MM.1S (cell line): ENCODE data around the gene HNRNPH1.

ENCODE experiments used
- DNase-seq: peaks from one replicate; pipeline ENCODE4 v3.0.0-alpha.2; 2015
- H2AFZ ChIP-seq: fragments of 300-600 bp; sonication (generic); 2 replicates; pipeline ENCODE4 v1.6.0; 2016; ENCODE audit warnings: antibody characterized with exemption, low read length
- H3F3A ChIP-seq: fragments of 300-600 bp; sonication (generic); 2 replicates; pipeline ENCODE4 v1.6.1; 2016; ENCODE audit warnings: mild to moderate bottlenecking, antibody characterized with exemption, low read length, moderate library complexity, mixed read lengths; ENCODE audit not compliant: insufficient read depth
- H3K27ac ChIP-seq: fragments of 300-600 bp; sonication (generic); 2 replicates; pipeline ENCODE4 v1.5.1; 2016; ENCODE audit warnings: mild to moderate bottlenecking, low read length
- H3K27me3 ChIP-seq: fragments of 300-600 bp; sonication (generic); replicated peaks from 2 replicates; pipeline ENCODE4 v1.6.0; 2016; ENCODE audit warnings: low read length; ENCODE audit not compliant: insufficient read depth
- H3K36me3 ChIP-seq: fragments of 300-600 bp; sonication (generic); replicated peaks from 2 replicates; pipeline ENCODE4 v1.6.1; 2016; ENCODE audit warnings: mild to moderate bottlenecking, low read length, mixed read lengths; ENCODE audit not compliant: insufficient read depth
- H3K4me1 ChIP-seq: fragments of 300-600 bp; sonication (generic); 2 replicates; pipeline ENCODE4 v1.6.1; 2016; ENCODE audit warnings: low read length, mixed read lengths
- H3K4me2 ChIP-seq: fragments of 300-600 bp; sonication (generic); 2 replicates; pipeline ENCODE4 v1.6.0; 2016; ENCODE audit warnings: low read depth, low read length
- H3K4me3 ChIP-seq: fragments of 300-600 bp; sonication (generic); 2 replicates; pipeline ENCODE4 v1.5.1; 2016; ENCODE audit warnings: low read length, mixed read lengths
- H3K79me2 ChIP-seq: fragments of 300-600 bp; sonication (generic); 2 replicates; pipeline ENCODE4 v1.6.1; 2016; ENCODE audit warnings: mixed run types, low read length, mixed read lengths
- H3K9ac ChIP-seq: fragments of 300-600 bp; sonication (generic); 2 replicates; pipeline ENCODE4 v1.6.1; 2016; ENCODE audit warnings: low read length, mixed read lengths
- H3K9me2 ChIP-seq: fragments of 300-600 bp; sonication (generic); replicated peaks from 2 replicates; pipeline ENCODE4 v1.6.1; 2016; ENCODE audit warnings: mild to moderate bottlenecking, low read length, mixed read lengths; ENCODE audit not compliant: insufficient read depth
- H3K9me3 ChIP-seq: fragments of 300-600 bp; sonication (generic); replicated peaks from 2 replicates; pipeline ENCODE4 v1.6.1; 2016; ENCODE audit warnings: mild to moderate bottlenecking, low read length, mixed read lengths; ENCODE audit not compliant: insufficient read depth
- H4K20me1 ChIP-seq: fragments of 300-600 bp; sonication (generic); 2 replicates; pipeline ENCODE4 v1.6.1; 2016; ENCODE audit warnings: mild to moderate bottlenecking, low read length, moderate library complexity, mixed read lengths; ENCODE audit not compliant: insufficient read depth
- EZH2 ChIP-seq: fragments of 300-600 bp; sonication (generic); optimal IDR thresholded peaks from 2 replicates; pipeline ENCODE3; 2017; ENCODE audit warnings: low read depth, mild to moderate bottlenecking, antibody characterized with exemption, low read length, mixed read lengths
- EZH2phosphoT487 ChIP-seq: fragments of 300-600 bp; sonication (generic); IDR thresholded peaks from 2 replicates; pipeline ENCODE4 v1.6.1; 2018; ENCODE audit warnings: antibody characterized with exemption, low read length
- TF ChIP-seq, protein P1 (sequence below): fragments of 300-600 bp; sonication (generic); IDR thresholded peaks from 2 replicates; pipeline ENCODE4 v1.5.1; 2016; ENCODE audit warnings: antibody characterized with exemption, low read length, mixed read lengths

HNRNPH1 gene

DNA sequence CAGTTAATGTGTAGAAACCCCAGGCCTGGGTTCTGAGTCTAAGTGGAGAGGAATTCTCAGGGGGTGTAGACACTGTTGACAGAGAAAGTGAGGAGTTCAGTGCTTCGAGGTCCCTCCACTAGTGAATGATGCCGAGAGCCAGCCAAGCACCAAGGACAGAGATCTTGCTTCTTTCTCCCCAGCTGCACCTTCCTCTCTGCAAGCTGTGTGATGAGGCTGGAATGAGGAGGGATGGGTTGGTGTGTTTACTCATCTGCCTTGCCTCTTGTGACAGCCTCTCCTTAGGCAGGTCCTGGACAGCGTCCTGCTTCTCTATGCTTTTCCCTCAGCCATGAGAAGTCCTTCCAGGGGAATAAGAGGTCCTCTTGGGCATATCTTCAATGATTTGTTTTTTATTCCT is 35.3 kb downstream of the HNRNPH1 start:
- no peaks in the 10 kb centered on the region for H3F3A ChIP-seq
- DNase-seq: no peak
- H3K9ac ChIP-seq: no peak overlapping the region
- H4K20me1 ChIP-seq: no peaks in the 10 kb centered on the region
- no peak overlapping the region for H3K27ac ChIP-seq
- H3K4me2 ChIP-seq: no peak overlapping the region
- no peaks in the 10 kb centered on the region for H3K79me2 ChIP-seq
- H3K9me2 ChIP-seq: no peaks in the 10 kb centered on the region
- H3K27me3 ChIP-seq: no peaks in the 10 kb centered on the region
- TF ChIP-seq, protein P1, sequence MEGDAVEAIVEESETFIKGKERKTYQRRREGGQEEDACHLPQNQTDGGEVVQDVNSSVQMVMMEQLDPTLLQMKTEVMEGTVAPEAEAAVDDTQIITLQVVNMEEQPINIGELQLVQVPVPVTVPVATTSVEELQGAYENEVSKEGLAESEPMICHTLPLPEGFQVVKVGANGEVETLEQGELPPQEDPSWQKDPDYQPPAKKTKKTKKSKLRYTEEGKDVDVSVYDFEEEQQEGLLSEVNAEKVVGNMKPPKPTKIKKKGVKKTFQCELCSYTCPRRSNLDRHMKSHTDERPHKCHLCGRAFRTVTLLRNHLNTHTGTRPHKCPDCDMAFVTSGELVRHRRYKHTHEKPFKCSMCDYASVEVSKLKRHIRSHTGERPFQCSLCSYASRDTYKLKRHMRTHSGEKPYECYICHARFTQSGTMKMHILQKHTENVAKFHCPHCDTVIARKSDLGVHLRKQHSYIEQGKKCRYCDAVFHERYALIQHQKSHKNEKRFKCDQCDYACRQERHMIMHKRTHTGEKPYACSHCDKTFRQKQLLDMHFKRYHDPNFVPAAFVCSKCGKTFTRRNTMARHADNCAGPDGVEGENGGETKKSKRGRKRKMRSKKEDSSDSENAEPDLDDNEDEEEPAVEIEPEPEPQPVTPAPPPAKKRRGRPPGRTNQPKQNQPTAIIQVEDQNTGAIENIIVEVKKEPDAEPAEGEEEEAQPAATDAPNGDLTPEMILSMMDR: no peak
- no peak for TF ChIP-seq EZH2phosphoT487
- no peak for TF ChIP-seq EZH2
- H3K4me3 ChIP-seq: no peak overlapping the region
- no peak overlapping the region for H2AFZ ChIP-seq
- H3K36me3 ChIP-seq: 0 out of 2 replicates have a peak, but pooled peaks cover 5% of the 10 kb centered on the region
- no peaks in the 10 kb centered on the region for H3K9me3 ChIP-seq
- no peaks in the 10 kb centered on the region for H3K4me1 ChIP-seq

DNA sequence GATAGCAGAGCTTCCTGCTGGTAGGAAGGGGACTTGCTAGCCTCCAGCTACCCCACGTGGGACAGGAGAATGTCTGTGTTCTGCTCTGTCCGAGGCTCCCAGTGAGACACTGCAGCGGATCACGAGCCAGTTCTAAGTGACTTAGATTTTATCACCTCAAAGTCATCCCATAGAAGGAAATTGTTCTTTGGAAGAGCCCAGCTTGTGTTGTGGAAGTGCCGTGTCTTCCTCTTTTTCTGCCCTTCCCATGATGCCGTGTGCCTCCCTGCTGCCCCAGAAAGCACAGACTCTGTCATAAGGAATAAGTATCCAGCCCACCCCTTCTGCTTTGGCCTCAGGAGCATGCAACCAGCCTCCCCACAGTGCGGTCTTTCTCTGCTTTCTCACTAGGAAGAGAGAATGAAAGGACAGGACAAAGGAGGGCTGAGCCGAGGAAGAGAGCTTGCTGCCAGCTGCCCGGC is 37.5 kb downstream of the HNRNPH1 start:
- Histone ChIP-seq H3K36me3 (0 out of 2 replicates have a peak, but pooled peaks cover 5% of the 10 kb centered on the region), H3K9me2 (no peaks in the 10 kb centered on the region), H3K4me3 (no peak overlapping the region), H3K4me2 (no peak overlapping the region), H3F3A (no peaks in the 10 kb centered on the region), H3K4me1 (no peaks in the 10 kb centered on the region), H3K79me2 (no peaks in the 10 kb centered on the region), H3K9me3 (no peaks in the 10 kb centered on the region), H3K27me3 (no peaks in the 10 kb centered on the region), H2AFZ (no peak overlapping the region), H4K20me1 (no peaks in the 10 kb centered on the region), H3K27ac (no peak overlapping the region), H3K9ac (no peak overlapping the region)
- no peak for DNase-seq
- TF ChIP-seq EZH2 (no peak), EZH2phosphoT487 (no peak)
- TF ChIP-seq, protein P1: no peak

DNA sequence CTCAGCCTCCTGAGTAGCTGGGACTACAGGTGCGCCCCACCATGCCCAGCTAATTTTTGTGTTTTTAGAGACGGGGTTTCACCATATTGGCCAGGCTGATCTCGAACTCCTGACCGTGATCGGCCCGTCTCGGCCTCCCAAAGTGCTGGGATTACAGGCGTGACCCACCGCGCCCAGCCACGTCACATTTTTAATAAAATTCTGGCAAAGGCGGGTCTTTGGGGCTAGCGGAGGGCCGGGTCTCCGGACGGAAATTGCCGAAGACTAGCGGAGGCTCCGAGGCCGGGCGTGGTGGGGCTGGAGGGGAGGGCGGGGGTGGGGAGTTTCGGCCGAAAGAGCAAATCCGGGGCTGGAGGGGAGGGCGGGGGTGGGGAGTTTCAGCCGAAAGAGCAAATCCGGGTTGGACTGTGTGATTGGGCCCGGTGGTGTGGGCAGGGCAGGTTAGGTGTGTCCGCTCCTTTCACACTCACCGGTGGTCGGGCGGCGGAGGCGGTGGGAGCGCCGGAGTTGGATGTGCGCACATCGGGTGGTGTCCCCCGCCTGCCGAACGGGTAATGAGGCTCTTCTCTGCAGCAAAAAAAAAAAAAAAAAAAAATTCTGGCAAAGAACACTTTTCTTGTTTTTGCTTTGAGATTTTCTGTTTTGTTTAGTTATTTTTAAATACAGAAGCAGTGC is 46.0 kb downstream of the HNRNPH1 start:
- no peaks in the 10 kb centered on the region for H3K9me2 ChIP-seq
- no peak for TF ChIP-seq EZH2
- TF ChIP-seq EZH2phosphoT487: no peak
- TF ChIP-seq, protein P1: no peak
- no peaks in the 10 kb centered on the region for H4K20me1 ChIP-seq
- no peaks in the 10 kb centered on the region for H3K9me3 ChIP-seq
- no peaks in the 10 kb centered on the region for H3K27me3 ChIP-seq
- no peak overlapping the region for H2AFZ ChIP-seq
- H3K9ac ChIP-seq: no peak overlapping the region
- H3K79me2 ChIP-seq: no peaks in the 10 kb centered on the region
- no peak overlapping the region for H3K27ac ChIP-seq
- no peaks in the 10 kb centered on the region for H3K36me3 ChIP-seq
- H3K4me3 ChIP-seq: no peak overlapping the region
- no peak for DNase-seq
- H3K4me1 ChIP-seq: no peaks in the 10 kb centered on the region
- H3K4me2 ChIP-seq: no peak overlapping the region
- no peaks in the 10 kb centered on the region for H3F3A ChIP-seq
